ENCODE data around the gene ESCO1.
"Not testable (repeated sequence)": the region's sequence is repeated elsewhere in the genome, so short reads cannot be mapped to it uniquely, and the experiment has no call there.

The ESCO1 gene, protein sequence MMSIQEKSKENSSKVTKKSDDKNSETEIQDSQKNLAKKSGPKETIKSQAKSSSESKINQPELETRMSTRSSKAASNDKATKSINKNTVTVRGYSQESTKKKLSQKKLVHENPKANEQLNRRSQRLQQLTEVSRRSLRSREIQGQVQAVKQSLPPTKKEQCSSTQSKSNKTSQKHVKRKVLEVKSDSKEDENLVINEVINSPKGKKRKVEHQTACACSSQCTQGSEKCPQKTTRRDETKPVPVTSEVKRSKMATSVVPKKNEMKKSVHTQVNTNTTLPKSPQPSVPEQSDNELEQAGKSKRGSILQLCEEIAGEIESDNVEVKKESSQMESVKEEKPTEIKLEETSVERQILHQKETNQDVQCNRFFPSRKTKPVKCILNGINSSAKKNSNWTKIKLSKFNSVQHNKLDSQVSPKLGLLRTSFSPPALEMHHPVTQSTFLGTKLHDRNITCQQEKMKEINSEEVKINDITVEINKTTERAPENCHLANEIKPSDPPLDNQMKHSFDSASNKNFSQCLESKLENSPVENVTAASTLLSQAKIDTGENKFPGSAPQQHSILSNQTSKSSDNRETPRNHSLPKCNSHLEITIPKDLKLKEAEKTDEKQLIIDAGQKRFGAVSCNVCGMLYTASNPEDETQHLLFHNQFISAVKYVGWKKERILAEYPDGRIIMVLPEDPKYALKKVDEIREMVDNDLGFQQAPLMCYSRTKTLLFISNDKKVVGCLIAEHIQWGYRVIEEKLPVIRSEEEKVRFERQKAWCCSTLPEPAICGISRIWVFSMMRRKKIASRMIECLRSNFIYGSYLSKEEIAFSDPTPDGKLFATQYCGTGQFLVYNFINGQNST

DNA sequence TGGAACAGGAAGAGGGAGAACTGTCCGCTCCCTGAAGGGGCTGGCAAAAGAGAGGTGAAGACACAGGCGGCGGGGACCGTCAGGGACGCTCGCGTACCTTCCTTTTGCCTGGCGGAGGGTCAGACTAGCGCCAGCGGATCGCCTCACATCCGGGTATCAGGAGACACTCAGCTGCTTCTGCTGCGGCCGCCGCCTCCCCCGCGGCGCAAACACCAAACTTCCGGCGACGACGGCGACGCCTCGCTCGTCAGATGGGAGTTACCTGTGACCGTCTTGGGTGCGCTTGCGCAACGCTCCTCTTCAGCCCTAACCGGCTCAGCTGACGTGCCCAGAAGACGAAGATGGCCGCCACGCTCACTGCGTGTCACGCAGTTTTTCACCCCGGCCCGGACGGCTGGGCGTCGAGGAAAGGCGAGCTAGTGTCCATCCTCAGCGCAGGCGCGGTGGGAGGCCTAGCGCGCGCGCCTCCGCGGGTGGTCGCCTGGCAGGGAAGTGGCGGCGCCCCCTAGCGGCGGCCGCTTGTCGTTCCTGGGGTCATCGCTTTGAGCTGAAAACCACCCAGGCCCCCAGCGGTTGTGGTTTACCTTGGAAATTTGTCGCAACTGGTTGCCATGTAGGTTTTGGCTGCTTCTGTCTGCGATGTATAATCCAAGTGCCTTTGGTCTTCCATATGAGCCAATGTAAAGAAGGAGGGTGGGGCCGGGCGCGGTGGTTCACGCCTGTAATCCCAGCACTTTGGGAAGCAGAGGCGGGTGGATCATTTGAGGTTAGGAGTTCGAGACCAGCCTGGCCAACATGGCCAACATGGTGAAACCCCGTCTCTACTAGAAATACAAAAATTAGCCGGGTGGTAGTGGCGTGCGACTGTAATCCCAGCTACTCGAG is at the start of gene ESCO1:
Gene ESCO1 (minus strand): TSS at position 179 of the 885 bp plus-strand sequence. CDS start 25,861 bp downstream, outside the sequence.
- peak; percentile 97 for DNase-seq

DNA sequence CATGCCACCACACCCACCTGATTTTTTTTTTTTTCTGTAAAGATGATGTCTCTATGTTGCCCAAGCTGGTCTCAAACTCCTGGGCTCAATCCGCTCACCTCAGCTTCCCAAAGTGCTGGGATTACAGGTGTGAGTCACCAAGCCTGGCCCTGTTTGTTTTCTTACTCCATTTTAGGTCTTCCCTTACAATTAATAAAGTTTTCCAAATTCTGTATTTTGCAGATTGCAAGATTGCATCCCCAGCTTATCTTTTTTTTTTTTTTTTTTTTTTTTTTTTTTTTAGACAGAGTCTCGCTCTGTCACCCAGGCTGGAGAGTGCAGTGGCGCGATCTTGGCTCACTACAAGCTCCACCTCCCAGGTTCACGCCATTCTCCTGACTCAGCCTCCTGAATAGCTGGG is 39.9 kb upstream of the ESCO1 start:
- DNase-seq = not testable (repeated sequence)

DNA sequence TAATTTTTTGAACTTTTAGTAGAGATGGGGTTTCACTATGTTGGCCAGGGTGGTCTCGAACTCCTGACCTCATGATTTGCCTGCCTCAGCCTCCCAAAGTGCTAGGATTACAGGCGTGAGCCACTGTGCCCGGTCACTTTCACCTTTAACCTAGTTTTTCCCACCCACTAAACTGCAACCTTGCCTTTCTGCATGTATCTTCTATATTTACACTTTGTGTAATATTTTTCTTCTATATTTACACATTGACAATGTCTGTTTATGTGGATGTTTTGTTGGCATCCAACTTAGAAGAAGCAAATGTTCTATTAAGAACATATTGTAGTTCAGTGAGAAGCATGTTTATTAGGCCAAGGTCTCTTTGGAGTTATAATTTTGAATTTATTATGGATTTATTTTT is 38.3 kb upstream of the ESCO1 start:
- DNase-seq = no peak

DNA sequence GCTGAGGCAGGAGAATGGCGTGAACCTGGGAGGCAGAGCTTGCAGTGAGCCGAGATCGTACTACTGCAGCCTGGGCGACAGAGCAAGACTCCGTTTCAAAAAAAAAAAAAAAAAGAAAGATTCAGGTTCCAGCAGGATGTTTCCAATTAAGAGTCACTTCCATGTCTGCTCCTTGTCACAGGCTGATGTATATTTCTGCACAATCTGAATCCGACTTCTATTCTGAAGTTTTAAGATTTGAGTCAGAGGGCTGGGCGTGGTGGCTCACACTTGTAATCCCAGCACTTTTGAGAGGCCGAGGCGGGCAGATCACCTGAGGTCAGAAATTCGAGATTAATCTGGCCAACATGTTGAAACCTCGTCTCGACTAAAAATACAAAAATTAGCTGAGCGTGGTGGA is 36.3 kb upstream of the ESCO1 start:
- no peak for DNase-seq

DNA sequence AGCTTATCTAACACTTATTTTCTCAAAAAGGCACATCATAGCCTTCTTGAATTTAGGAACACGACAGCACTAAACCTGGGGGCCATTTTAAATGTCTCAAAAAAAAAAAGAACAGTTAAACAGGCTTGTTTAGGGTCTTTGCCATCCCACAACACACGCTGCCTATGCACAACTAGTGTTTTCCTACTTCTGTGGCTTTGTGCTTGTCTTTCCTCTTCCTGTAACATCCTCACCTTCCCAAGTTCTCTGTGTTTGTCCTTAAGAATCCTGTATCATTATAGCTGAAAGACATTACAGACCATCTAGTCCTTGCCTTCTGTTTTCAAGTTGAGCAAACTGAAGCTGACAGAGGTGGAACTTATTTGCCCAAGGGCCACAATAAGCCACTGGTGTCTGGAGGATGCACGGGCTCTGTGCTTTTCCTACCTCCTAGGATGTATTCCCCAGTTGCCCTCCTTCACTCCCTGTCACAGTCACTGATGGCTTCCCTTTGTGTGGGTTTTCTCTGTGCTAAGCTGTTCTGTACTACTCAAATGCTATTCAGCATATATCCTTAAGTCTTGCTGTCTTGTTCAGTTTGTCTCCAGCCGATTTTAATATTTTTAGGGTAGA is 34.2 kb upstream of the ESCO1 start:
- no peak for DNase-seq

DNA sequence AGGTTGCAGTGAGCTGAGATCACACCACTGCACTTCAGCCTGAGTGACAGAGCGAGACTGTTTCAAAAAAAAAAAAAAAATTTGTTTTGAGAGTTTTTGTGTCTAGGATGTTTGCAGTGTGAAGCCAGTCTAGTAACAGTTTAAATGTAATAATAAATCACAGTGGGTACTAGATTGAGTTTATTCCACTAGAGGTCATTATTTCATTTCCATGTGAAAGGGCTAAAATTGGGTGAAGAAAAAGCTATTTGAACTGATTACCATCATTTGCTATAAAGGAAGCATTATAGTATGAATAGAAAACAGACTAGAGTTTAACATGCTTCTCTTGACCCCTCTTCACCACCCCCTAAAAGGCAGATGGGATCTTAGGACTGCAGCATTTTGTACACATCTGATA is 31.9 kb upstream of the ESCO1 start:
- peak; percentile 10 for DNase-seq

DNA sequence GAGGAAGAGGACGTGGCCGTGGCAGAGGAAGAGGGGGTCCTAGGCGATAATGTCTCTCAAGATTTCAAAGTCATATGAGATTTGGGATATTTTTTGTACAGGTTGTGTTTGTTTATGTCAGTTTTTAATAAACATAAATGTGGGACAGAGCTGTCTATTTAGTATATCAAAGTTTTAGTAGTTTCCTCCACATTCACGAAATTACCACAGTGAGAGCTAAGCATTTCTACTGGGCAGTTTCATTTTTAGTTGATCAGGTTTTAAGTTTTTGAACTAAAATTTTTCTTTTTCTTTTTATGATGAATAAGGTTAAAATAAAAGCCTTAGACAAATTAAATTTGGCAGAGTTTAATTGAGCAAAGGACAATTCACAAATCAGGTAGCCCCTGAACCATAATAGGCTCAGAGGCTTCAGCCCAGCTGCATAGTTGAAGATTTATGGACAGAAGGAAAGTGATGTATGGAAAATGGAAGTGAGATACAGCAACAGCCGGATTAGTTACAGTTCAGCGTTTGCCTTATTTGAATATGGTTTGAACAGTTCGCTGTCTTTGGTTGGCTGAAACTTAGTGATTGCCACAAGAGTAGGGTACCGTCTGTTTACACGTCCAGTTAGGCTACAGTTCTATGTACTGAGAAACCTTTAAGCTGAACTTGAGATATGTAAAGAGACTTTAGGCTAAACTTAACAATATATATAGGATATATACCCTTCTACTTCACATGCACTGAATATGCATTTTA is 28.8 kb upstream of the ESCO1 start:
- no peak for DNase-seq

DNA sequence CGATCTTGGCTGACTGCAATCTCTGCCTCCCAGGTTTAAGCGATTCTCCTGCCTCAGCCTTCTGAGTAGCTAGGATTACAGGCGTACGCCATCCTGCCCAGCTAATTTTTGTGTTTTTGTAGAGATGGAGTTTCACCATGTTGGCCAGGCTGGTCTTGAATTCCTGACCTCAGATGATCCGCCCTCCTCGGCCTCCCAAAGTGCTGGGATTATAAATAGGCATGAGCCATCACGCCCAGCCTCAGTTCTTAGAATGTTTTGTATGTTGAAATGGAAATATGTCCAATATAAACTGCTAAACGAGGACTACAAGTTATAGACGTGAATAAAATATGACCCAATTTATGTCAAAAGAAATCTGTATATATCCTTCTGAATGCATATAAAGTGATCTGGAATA is 21.1 kb upstream of the ESCO1 start:
- not testable (repeated sequence) for DNase-seq

DNA sequence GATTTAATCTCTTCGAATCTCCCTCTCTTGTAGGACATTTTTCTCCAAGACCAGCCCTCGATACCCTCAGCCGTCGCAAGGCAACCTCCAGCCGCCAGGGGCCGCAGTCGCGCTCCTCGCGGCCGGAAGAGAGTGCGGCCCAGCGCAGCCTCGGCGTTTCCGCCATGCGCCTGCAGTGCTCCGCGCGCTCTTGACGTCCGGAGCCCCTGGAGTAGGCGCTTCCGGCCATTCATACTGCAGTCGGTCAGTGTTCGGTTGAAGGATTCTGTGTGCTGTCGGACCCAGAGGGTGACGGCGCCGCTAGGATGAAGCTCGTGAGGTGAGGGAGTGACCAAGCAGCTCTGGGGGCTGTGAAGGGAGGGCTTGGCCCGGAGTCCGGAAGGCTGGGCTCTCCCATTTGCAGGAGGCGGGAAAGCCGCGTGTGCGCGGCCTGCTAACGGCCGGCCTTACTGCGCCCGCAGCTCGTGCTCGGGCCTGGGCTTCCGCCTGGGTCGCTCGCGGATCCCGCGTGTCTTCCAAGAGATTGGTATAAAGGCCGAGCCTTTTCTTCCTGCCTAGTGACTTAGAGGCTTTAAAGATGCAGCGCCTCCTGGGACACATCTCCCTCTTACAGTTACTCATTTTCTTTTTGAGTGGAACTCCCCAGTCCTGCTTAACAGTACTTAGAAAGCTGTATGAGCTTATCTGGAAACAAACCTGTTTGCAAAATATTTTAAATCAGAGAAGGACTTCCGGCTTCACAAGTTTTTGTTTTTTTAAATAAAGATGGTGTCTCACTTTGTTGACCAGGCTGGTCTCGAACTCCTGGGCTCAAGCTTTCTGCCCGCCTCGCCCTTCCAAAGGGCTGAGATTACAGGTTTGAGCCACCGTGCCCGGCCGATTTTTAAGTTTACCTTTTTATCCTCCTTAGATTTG is 11.9 kb upstream of the ESCO1 start, which contains the start of gene SNRPD1:
Gene SNRPD1 (plus strand): TSS at position 190 of the 915 bp plus-strand sequence. CDS start 116 bp downstream, at position 306.
- DNase-seq = peak; percentile 91

DNA sequence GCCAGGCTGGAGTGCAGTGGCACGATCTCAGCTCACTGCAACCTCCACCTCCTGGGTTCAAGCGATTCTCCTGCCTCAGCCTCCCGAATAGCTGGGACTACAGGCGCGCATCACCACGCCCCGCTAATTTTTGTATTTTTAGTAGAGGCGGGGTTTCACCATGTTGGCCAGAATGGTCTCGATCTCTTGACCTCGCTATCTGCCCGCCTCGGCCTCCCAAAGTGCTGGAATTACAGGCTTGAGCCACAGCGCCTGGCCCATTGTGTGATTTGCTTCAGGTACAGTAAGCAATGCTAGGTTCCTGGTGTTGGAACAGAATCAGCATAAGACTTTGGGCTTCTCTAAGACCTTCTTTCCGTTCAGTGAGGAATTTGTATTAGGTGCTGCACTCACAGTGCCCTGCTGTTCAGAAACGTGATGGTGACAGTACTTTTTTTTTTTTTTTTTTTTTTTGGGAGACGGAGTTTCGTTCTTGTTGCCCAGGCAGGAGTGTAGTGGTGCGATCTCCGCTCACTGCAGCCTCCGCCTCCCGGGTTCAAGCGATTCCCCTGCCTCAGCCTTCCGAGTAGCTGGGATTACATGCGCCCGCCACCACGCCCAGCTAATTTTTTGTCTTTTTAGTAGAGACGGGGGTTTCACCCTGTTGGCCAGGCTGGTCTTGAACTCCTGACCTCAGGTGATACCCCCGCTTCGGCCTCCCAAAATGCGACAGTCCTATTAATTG is 11.1 kb upstream of the ESCO1 start:
- not testable (repeated sequence) for DNase-seq

DNA sequence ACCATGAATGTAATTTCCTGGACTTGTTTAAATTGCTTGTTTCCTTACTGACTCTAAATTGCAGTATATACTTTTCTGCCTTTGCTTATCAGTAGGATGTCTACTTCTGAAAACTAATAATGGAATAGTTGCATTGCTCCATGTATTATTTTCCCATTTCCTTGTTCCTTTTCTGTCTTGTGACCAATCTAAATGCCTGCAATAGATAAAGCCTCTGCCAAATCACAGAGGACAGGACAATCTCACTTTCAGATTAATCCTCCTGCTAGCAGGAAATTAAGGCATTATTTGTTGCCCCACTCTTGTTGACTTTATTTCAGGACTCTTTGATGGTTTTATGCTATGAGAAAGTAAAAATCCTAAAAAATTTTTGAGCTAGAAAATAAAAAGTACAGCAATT is 4.7 kb upstream of the ESCO1 start:
- no peak for DNase-seq

DNA sequence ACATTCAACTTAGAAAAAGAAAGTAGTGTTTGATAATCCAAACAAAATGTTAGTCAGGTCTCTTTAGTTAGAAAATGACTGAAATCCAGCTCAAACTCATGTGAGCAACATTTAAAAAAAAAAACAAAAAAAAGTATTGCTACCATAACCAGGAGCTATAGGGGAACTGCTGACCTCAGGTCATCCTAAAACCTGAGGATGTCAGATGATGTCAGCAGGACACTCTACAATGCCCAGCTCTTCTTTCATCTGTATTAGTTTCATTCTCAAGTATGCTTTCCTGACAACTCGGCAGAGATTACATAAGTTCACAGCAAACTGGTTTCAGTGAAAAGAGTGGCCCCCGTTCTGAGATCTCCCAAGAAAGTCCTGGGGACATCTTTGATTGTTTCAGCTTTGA is 4.2 kb upstream of the ESCO1 start:
- no peak for DNase-seq

DNA sequence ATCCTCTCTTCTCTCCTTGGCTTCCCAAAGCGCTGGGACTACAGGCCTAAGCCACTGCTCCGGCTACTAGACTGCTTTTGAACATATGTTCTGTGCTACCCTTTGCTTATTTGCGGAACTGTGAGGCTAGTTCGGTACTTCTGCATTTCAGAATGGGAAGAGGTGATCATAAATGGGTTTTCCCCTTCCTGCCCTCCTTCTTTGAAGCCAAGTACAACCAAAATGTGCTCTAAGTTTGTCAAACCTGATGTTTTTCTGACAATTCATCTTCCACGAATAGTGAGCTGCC is 1.7 kb upstream of the ESCO1 start:
- peak; percentile 19 for DNase-seq

DNA sequence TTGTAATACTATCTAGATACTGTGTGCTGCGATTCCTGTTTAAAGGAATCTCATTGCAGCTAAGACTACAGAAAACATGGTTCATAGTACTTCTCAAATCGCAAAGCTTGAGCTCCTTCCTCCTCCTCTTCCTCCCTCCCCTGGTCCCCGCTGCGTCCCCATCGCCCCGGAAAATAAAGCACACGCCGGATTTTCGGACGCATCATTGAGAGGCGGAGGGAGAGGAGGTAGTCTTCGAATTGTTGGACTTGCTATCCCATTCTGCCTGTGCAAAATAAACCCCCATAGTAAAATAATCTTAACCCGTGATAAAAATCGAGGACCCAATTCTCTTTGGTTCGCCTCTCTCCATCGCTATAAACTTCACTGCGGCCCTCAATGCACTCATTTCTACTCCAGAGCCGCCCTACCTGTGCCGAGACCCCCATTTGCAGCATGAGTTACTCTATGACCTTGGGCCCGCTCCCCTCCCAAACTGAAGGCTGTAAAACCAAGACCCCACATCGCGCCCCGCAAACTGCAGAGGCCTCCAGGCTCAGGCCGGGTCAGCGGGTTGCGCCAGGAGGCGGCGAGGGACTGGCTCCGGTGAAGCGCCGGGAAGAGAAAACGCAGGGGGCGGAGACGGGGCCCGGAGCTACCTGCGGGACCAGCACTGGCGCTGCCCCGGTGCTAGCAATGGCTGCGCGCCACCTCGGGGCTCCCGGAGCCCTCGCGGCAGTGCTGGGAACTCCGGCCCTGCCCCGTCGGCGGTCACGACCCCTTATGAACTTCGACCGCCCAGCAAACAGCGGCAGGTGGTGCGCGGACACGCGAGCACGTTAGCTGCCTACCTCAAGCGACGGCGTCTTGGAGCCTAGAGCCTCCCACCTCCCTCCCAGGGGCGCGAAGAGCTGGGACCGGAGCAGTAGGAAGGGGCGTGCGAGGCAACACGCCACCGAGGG is 649 bp downstream of the ESCO1 start:
- DNase-seq = peak; percentile 21

DNA sequence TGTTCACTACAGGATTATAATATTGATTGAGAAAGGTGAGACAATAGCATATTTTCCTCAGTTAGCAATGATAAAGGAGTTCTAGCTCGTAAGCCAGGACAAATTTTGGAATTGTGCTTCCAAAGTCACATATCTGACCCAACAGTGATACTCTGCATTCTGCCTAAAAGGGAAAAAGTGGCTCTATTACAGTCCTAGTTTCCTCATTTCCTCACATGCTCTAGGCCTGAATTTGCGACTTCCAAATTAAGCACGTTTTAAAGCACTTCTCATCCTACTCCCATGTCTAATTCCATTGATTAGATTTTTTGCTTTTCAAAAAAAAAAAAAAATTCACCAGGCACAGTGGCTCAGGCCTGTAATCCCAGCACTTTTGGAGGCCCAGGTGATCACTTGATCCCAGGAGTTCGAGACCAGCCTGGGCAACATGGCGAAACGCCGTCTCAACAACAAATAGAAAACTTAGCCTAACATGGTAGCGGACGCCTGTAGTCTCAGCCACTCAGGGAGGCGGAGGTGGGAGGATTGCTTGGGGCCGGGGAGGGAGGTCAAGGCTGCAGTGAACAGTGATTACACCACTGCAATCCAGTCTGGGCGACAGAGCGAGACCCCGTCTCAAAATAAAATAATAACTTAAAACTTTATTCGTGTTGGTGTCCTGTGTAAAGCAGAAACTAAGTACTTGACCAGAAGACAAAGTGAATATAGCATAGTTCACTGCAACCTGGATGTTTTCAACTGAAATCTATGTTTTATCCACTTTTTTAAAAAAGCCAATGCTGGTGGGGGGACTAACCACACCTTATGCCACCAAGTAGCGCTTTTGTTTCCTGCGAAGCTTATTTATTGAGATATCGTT is 1.5 kb downstream of the ESCO1 start:
- DNase-seq = no peak

DNA sequence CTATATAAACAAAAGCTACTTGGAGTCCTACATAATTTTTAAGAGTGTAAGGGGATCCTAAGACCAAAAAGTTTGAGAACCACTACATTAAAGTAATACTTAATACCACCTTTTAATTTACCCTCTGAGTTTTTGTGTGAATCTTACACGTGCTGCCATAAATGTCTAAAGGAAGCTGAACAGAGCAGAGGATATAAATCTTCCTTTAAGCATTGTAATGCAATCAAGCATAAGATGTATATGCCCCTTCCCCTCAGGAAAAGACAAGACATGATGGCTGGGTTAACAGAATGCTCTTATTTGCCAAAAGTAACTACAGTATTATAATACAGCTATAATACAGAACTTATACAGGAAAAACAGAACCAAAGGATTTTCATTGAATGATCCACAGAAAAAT is 2.9 kb downstream of the ESCO1 start:
- DNase-seq = no peak

DNA sequence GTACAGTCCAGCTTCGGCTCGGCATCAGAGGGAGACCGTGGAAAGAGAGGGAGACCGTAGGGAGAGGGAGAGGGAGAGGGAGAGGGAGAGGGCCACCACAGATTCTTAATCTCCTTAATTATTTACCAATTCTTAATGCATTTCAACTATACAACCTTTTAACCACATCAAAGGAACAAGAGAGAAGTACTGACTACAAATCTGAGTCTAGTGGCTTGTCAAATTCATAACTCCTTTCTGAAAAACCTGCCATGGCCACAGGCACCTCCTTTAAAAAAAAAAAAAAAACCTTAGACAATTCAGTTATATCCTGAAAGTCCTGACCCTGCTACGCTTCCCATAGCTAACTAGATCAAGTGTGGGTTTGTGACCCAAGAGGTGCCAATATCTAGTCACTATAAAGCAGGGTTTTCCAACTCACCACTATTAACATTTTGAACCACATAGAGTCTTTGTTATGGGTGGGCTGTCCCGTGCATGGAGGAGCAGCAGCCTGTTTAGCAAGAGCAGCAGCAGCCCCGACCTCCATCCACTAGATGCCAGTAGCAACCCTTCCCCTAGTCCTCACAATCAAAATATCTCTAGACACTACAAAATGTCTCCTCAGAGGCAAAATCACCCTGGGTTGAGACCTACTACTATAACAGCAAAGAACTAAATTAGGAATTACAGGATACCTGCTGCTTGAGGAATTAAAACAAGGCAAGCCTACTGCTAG is 6.8 kb downstream of the ESCO1 start:
- peak; percentile 13 for DNase-seq
